Measurements from ENCODE around the gene DNAJC17. TPM values are rescaled to one million over a fixed set of nuclear protein-coding genes. Genes with fewer than 3 reads are reported as not detected.

DNAJC17 gene
- total RNA-seq, 1 donor from 2014 or later, result 59.2 TPM

GRCh38 chr15:40743921-40744814 lies 63.1 kb downstream of the DNAJC17 start:
- no peaks in the 10 kb centered on the region for H3K27me3 ChIP-seq (ENCODE audit: control insufficient read depth, insufficient read depth, low read length)
- no peak for DNase-seq (ENCODE audit: low read depth)
- TF ChIP-seq CTCF (IDR thresholded peaks at IDR 0.05; ENCODE audit: insufficient read depth, low read length, poor library complexity, severe bottlenecking), result peak; percentile 17
- H3K36me3 ChIP-seq (ENCODE audit: control insufficient read depth, insufficient read depth, low read length), result no peaks in the 10 kb centered on the region
- H3K4me3 ChIP-seq (ENCODE audit: low read depth, low read length), result no peak overlapping the region

- TF ChIP-seq CTCF (IDR thresholded peaks at IDR 0.05; ENCODE audit: insufficient read depth, low read length, poor library complexity, severe bottlenecking), result no peak
- Histone ChIP-seq H3K4me3 (ENCODE audit: low read depth, low read length) (no peak overlapping the region), H3K36me3 (ENCODE audit: control insufficient read depth, insufficient read depth, low read length) (no peaks in the 10 kb centered on the region), H3K27me3 (ENCODE audit: control insufficient read depth, insufficient read depth, low read length) (no peaks in the 10 kb centered on the region)
- no peak for DNase-seq (ENCODE audit: low read depth)
Measured at GRCh38 chr15:40743485-40743901, 63.8 kb downstream of the DNAJC17 start.

- TF ChIP-seq CTCF (IDR thresholded peaks at IDR 0.05; ENCODE audit: insufficient read depth, low read length, poor library complexity, severe bottlenecking), result no peak
- H3K4me3 ChIP-seq (ENCODE audit: low read depth, low read length), result no peak overlapping the region
- no peaks in the 10 kb centered on the region for H3K36me3 ChIP-seq (ENCODE audit: control insufficient read depth, insufficient read depth, low read length)
- DNase-seq (ENCODE audit: low read depth), result no peak
- H3K27me3 ChIP-seq (ENCODE audit: control insufficient read depth, insufficient read depth, low read length), result no peaks in the 10 kb centered on the region
Measured at GRCh38 chr15:40739854-40740253, 67.4 kb downstream of the DNAJC17 start.

- no peaks in the 10 kb centered on the region for H3K27me3 ChIP-seq (ENCODE audit: control insufficient read depth, insufficient read depth, low read length)
- no peaks in the 10 kb centered on the region for H3K36me3 ChIP-seq (ENCODE audit: control insufficient read depth, insufficient read depth, low read length)
- H3K4me3 ChIP-seq (ENCODE audit: low read depth, low read length), result no peak overlapping the region
- no peak for DNase-seq (ENCODE audit: low read depth)
- no peak for TF ChIP-seq CTCF (IDR thresholded peaks at IDR 0.05; ENCODE audit: insufficient read depth, low read length, poor library complexity, severe bottlenecking)
Measured at GRCh38 chr15:40739047-40739446, 68.2 kb downstream of the DNAJC17 start.

GRCh38 chr15:40737048-40737447 lies 70.2 kb downstream of the DNAJC17 start:
- no peak overlapping the region for H3K4me3 ChIP-seq (ENCODE audit: low read depth, low read length)
- peaks cover 1% of the 10 kb centered on the region for H3K36me3 ChIP-seq (ENCODE audit: control insufficient read depth, insufficient read depth, low read length)
- DNase-seq (ENCODE audit: low read depth), result no peak
- H3K27me3 ChIP-seq (ENCODE audit: control insufficient read depth, insufficient read depth, low read length), result no peaks in the 10 kb centered on the region
- TF ChIP-seq CTCF (IDR thresholded peaks at IDR 0.05; ENCODE audit: insufficient read depth, low read length, poor library complexity, severe bottlenecking), result no peak

Measured in kidney epithelial cell (primary cell).